Fibroblast of skin of left quadriceps (primary cell): ENCODE data around the gene LANCL2.
"Not testable (repeated sequence)": the region's sequence is repeated elsewhere in the genome, so short reads cannot be mapped to it uniquely, and the experiment has no call there.

Experiments used
- DNase-seq, 2 experiments: peaks; one replicate each; pipeline ENCODE4 v3.0.0-alpha.2; 2013; ENCODE audit warnings: low read depth in 2 of 2

The LANCL2 gene

DNA sequence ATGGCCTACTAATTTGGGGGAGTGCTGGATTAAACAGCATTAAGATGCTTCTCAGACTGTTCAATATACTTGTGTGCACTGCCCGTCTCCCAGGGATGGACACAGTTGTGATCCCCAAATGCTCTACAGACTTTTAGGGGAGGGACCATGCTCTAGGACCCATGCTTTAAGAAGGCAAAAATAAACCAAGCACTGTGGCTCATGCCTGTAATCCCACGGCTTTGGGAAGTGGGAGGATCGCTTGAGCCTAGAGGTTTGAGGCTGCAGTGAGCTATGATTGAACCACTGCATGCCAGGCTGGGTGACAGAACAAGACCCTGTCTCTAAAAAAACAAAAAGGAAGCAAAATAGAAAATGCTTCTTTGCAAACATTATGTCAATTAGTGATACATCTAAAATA, 104.6 kb downstream of the LANCL2 start:
- no peak for DNase-seq

DNA sequence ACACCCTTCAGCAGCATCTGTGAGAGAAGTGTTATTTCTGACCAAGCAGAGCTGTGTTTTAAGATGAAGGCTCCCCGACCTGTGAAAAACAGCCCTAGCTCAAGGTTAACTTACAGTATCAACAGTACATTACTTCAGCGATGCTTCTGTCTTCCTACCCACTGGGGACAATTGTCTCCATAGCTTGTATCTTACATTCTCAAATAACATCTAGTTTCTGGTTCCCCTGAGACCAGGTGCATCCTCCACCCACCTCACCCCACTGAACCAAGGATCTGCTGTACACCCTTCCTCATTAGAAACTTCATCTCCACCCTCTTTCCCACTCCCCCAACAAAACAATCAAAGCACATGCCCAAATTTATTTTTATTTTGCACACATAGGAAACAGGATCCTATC, 105.1 kb downstream of the LANCL2 start:
- DNase-seq, result no peak

- DNase-seq, result not testable (repeated sequence)
Observed at GRCh38 chr7:55471594-55471993, 106.5 kb downstream of the LANCL2 start.

DNA sequence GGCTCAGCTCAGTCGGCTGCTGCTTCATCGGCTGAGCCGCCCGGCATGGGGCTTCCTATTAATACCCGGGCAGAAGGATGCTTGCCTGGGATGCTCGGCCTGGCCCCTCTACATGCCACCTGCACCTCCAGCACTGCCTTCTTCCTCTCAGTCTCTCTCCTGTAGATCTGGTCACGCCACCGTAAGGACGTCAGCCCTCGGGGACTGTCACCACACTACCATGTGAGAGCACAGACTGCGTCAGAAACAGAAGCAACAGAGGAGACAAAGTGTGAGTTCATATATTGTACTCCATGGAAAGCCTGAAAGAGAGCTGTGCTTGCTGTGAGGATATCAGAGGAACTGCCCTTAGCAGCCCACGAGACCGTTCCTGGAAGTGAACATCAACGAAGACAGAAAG, 107.3 kb downstream of the LANCL2 start:
- DNase-seq, result not testable (repeated sequence)

- DNase-seq, result no peak
Observed at GRCh38 chr7:55472928-55473725, 108.0 kb downstream of the LANCL2 start.

- no peak for DNase-seq
Observed at GRCh38 chr7:55473932-55474331, 108.8 kb downstream of the LANCL2 start.

DNA sequence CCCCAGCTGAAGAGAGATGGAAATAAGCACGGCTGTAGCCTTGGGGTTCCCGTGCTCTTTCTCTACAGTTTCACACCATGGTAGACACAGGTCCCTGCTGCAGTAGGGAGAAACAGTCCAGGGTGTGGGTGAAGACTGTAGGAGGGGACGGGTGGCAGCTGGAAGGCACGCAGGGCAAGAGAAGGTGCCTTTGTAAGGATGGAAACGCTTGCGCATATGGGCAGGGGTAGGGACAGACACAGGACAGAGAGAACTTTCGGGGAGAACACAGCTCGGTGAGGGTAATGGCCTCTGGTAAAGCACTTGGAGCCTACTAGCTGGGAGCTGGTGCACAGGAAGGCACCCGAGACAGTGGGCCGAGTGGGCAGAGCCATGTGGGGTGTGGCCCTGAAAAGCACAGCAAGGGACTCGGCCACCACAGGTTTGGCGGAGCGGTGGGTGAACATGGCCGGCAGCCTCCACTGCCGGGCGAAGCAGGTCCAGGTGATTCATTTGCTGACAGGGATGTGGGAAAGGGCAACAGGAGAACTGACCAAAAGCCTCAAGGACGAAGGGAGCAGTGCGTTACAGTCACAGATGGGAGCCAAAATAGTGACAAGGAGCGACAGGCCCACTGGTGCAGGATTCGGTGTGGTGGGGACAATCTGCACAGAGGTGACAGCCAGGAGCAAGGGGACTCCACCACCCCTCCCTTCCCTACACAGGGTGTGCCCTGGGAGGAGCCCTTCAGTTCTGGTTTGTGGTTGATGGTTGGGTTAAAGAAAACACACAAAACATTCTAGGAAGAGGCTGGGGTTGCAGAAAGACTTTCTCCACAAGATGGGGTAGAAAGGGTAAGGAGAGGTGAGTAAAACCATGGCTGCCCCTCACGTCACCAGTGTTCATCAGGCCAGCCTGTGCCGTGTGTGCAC, 110.1 kb downstream of the LANCL2 start:
- DNase-seq, result no peak

- DNase-seq, result no peak
Observed at GRCh38 chr7:55475855-55476803, 111.0 kb downstream of the LANCL2 start.

DNA sequence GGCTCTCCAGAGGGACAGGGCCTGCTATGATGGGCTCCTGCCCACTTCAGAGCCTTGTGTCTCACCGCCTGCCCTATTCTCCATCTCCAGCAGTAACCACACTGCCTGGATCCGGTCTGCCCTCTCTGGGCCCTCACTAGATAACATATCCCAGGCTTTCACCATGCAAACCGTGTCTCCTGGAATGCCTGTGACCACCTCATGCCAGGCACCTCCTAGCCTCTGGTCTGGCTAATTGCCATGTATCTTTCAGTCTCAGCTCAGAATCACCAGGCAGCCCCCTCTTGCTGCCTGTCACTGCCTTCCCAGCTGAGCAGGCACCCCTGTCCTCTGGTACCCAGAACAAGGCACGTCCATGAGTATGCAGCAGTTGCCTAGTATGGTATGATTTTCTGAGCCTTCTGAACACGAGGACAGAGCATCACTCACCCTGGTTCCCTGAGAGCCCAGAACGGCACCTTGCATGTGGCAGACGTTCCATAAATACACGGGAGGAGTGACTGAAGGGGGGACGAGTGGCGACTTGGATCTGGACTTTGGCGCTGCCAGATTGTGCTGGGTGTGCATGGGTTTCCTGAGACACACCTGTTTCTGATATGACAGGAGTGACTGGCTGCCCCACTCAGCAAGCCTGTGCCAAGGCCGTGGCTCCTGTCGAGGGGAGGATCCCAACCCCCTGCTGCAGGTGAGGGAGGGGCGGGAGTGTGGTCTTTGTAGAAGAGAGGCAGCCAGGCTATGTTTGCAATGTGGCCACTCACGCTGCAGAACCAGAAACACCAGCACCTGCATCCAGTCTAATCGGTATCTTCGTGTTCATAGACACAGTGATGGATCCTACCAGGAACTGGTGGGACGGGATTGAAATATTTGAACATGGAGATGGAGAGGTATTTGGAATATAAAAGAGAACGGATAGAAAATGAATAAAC, 112.0 kb downstream of the LANCL2 start:
- no peak for DNase-seq

- peak; percentile 71 to 75 for DNase-seq
Observed at GRCh38 chr7:55477781-55478374, 112.7 kb downstream of the LANCL2 start.

- DNase-seq, result no peak
Observed at GRCh38 chr7:55478700-55479099, 113.6 kb downstream of the LANCL2 start.

GRCh38 chr7:55481155-55481554, 116.0 kb downstream of the LANCL2 start:
- DNase-seq, result no peak

- no peak for DNase-seq
Observed at GRCh38 chr7:55483046-55483445, 117.9 kb downstream of the LANCL2 start.
